ENCODE measurements around the gene NLRC5.

Gene NLRC5

DNA sequence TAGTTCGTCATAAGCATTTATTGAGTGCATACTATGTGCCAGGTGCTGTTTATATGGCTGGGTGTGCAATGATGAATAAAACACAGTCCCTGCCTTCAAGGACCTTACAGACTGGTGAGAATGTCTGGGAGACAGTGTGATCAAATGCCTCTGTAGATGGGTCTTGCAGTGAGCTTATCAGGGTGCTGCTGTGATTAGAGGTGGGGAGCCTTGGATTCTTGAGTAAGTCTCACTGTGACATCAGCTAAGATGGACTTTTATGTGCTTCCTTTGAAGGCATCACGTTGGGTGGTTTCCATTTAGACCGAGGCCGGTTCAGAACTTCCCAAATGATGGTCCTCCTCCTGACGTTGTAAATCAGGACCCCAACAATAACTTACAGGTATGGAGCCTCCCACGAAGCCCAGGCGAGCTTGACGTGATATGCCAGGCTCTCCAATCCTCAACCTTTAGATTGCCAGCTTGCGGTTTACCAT, 47.5 kb upstream of the NLRC5 start:
- Histone ChIP-seq H3K4me3 (ENCODE audit: low read length) (peak overlapping the region; percentile 21; the same call in 1 of the 2 replicates), H3K4me1 (ENCODE audit: control insufficient read depth, low read length) (peaks cover 62% of the 10 kb centered on the region), H3K9me3 (ENCODE audit: control insufficient read depth, insufficient read depth, low read length) (no peaks in the 10 kb centered on the region), H3K79me2 (ENCODE audit: control insufficient read depth, low read length) (peaks cover 35% of the 10 kb centered on the region), H3K27ac (ENCODE audit: low read depth, low read length) (peak overlapping the region; percentile 2), H3K36me3 (ENCODE audit: control insufficient read depth, low read length) (peaks cover 85% of the 10 kb centered on the region), H3K9me2 (replicated peaks; ENCODE audit: control insufficient read depth, low read length) (no peaks in the 10 kb centered on the region), H3K27me3 (ENCODE audit: control insufficient read depth, low read length) (no peaks in the 10 kb centered on the region), H4K20me1 (ENCODE audit: control insufficient read depth, insufficient read depth, low read depth, low read length) (peaks cover 10% of the 10 kb centered on the region), H3K4me2 (ENCODE audit: low read length) (peak overlapping the region; percentile 40), H3F3A (ENCODE audit: control insufficient read depth, insufficient read depth) (peaks cover 35% of the 10 kb centered on the region)
- no peak for TF ChIP-seq EZH2phosphoT487 (IDR thresholded peaks at IDR 0.05; ENCODE audit: borderline replicate concordance, low read length)
- TF ChIP-seq, protein P1, sequence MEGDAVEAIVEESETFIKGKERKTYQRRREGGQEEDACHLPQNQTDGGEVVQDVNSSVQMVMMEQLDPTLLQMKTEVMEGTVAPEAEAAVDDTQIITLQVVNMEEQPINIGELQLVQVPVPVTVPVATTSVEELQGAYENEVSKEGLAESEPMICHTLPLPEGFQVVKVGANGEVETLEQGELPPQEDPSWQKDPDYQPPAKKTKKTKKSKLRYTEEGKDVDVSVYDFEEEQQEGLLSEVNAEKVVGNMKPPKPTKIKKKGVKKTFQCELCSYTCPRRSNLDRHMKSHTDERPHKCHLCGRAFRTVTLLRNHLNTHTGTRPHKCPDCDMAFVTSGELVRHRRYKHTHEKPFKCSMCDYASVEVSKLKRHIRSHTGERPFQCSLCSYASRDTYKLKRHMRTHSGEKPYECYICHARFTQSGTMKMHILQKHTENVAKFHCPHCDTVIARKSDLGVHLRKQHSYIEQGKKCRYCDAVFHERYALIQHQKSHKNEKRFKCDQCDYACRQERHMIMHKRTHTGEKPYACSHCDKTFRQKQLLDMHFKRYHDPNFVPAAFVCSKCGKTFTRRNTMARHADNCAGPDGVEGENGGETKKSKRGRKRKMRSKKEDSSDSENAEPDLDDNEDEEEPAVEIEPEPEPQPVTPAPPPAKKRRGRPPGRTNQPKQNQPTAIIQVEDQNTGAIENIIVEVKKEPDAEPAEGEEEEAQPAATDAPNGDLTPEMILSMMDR (IDR thresholded peaks at IDR 0.05; ENCODE audit: low read depth, low read length, poor library complexity, severe bottlenecking), result no peak

DNA sequence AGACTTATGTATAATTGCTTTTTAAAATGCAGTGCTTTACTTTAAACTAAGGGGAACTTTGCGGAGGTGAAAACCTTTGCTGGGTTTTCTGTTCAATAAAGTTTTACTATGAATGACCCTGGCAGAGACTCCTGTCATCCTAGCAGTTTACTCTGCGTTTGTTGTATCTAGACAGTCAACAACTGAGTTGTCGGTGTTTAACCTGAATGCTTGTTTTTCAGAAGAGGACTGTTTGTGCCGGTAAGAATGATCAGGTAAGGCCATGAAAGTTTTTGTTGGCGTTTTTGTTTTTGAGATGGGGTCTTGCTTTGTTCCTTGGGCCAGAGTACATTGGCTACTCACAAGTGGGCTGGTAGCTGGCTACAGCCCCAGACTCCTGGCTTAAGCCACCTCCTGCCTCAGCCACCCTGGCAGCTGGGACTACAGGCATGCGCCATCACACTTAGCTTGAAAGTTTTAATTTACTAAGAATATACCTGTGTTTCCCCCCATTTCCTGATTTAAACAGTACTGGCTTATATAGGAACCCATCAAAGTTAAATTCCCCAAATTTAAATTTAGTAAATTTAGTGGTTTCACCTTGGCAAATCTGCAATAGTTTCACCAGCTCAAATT, 45.5 kb upstream of the NLRC5 start:
- no peak overlapping the region for H3K4me3 ChIP-seq (ENCODE audit: low read length)
- H3K9me2 ChIP-seq (replicated peaks; ENCODE audit: control insufficient read depth, low read length), result no peaks in the 10 kb centered on the region
- no peak for TF ChIP-seq EZH2phosphoT487 (IDR thresholded peaks at IDR 0.05; ENCODE audit: borderline replicate concordance, low read length)
- TF ChIP-seq, protein P1 (IDR thresholded peaks at IDR 0.05; ENCODE audit: low read depth, low read length, poor library complexity, severe bottlenecking), result no peak
- H3F3A ChIP-seq (ENCODE audit: control insufficient read depth, insufficient read depth), result peaks cover 32% of the 10 kb centered on the region
- H3K36me3 ChIP-seq (ENCODE audit: control insufficient read depth, low read length), result peaks cover 66% of the 10 kb centered on the region
- peaks cover 10% of the 10 kb centered on the region for H4K20me1 ChIP-seq (ENCODE audit: control insufficient read depth, insufficient read depth, low read depth, low read length)
- no peak overlapping the region for H3K27ac ChIP-seq (ENCODE audit: low read depth, low read length)
- no peaks in the 10 kb centered on the region for H3K9me3 ChIP-seq (ENCODE audit: control insufficient read depth, insufficient read depth, low read length)
- H3K4me1 ChIP-seq (ENCODE audit: control insufficient read depth, low read length), result peaks cover 42% of the 10 kb centered on the region
- H3K4me2 ChIP-seq (ENCODE audit: low read length), result no peak overlapping the region
- peaks cover 17% of the 10 kb centered on the region for H3K79me2 ChIP-seq (ENCODE audit: control insufficient read depth, low read length)
- no peaks in the 10 kb centered on the region for H3K27me3 ChIP-seq (ENCODE audit: control insufficient read depth, low read length)

DNA sequence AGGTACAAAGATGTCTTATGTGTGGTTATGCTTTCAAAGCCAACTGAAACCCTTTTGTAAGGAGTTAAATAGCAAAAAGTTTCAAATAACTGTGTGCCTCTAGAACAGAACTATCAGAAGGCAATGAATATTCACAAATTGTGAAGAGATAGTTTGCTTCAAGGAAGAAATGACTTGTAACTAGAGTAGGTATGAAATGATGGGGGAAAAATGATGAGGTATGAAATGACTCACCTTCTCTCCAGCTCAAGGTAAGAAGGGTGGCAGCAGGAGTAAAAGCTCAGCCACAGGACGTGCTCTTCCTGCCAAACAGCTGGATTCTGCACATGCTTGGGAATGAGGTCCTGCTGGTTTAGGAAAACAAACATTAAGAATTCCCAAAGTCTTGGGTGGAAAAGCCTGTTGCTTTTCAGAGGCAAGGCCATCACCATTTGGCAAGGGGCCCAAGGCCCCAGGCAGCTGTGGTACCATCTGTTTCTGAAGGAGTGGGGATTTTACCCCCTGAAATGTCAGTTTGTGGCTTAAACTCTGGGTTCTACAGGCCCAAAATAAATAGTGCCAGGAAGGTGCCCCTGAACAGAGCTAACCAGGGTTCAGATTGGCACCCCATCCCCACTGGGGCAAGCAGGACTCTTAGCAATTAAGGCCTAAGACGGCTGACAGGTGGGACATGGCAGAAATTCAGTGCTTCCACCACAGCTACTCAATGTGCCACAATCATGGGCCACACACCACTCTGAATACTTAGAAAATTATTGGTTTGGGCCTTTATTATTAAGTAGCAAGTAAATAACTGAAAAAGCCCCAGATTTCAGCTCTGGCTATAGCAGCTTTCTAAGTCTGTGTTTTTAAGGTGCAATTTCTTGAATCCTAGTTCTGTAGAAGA, 44.2 kb upstream of the NLRC5 start:
- H3K79me2 ChIP-seq (ENCODE audit: control insufficient read depth, low read length), result peaks cover 4% of the 10 kb centered on the region
- H3K9me3 ChIP-seq (ENCODE audit: control insufficient read depth, insufficient read depth, low read length), result no peaks in the 10 kb centered on the region
- H3K27ac ChIP-seq (ENCODE audit: low read depth, low read length), result no peak overlapping the region
- peaks cover 34% of the 10 kb centered on the region for H3F3A ChIP-seq (ENCODE audit: control insufficient read depth, insufficient read depth)
- H3K36me3 ChIP-seq (ENCODE audit: control insufficient read depth, low read length), result peaks cover 52% of the 10 kb centered on the region
- no peaks in the 10 kb centered on the region for H4K20me1 ChIP-seq (ENCODE audit: control insufficient read depth, insufficient read depth, low read depth, low read length)
- no peak overlapping the region for H3K4me2 ChIP-seq (ENCODE audit: low read length)
- peaks cover 30% of the 10 kb centered on the region for H3K4me1 ChIP-seq (ENCODE audit: control insufficient read depth, low read length)
- H3K27me3 ChIP-seq (ENCODE audit: control insufficient read depth, low read length), result no peaks in the 10 kb centered on the region
- TF ChIP-seq, protein P1 (IDR thresholded peaks at IDR 0.05; ENCODE audit: low read depth, low read length, poor library complexity, severe bottlenecking), result no peak
- no peak for TF ChIP-seq EZH2phosphoT487 (IDR thresholded peaks at IDR 0.05; ENCODE audit: borderline replicate concordance, low read length)
- no peak overlapping the region for H3K4me3 ChIP-seq (ENCODE audit: low read length)
- no peaks in the 10 kb centered on the region for H3K9me2 ChIP-seq (replicated peaks; ENCODE audit: control insufficient read depth, low read length)

Measured in DOHH2 (cell line).